ENCODE measurements around the gene FURIN.
"Not testable (repeated sequence)": the region's sequence is repeated elsewhere in the genome, so short reads cannot be mapped to it uniquely, and the experiment has no call there.

GRCh38 chr15:90826206-90826885 is 42.0 kb upstream of the FURIN start:
- TF ChIP-seq CTCF (IDR thresholded peaks at IDR 0.05; ENCODE audit: low read length); EZH2phosphoT487 (IDR thresholded peaks at IDR 0.05; ENCODE audit: low read length); EZH2 (optimal IDR thresholded peaks at IDR 0.05; ENCODE audit: low read depth, low read length): not testable (repeated sequence)

Measured in MM.1S (cell line).